Stimulated activated CD4-positive, alpha-beta T cell treated with anti-CD3 and anti-CD28 coated beads, Interleukin-1b, Interleukin-23, amount 100 ng/mL, for 48 hours (primary cell): Measurements from ENCODE around the gene SMYD2.

Source experiments
- DNase-seq: peaks from one replicate; pipeline ENCODE4 v3.0.0-alpha.2; 2020

SMYD2 gene

GRCh38 chr1:214303141-214303930 lies 22.4 kb downstream of the SMYD2 start:
- DNase-seq, result no peak

GRCh38 chr1:214305164-214305751 lies 24.3 kb downstream of the SMYD2 start:
- DNase-seq, result no peak

GRCh38 chr1:214306269-214306668 lies 25.3 kb downstream of the SMYD2 start:
- no peak for DNase-seq

GRCh38 chr1:214310010-214310409 lies 29.1 kb downstream of the SMYD2 start:
- DNase-seq, result no peak

GRCh38 chr1:214310777-214311690 lies 30.1 kb downstream of the SMYD2 start:
- no peak for DNase-seq

GRCh38 chr1:214312530-214313051 lies 31.6 kb downstream of the SMYD2 start:
- DNase-seq, result no peak

- no peak for DNase-seq
These were observed 33.4 kb downstream of the SMYD2 start for GRCh38 chr1:214314178-214314843.

- no peak for DNase-seq
These were observed 35.6 kb downstream of the SMYD2 start for GRCh38 chr1:214316593-214316992.

- no peak for DNase-seq
These were observed 36.3 kb downstream of the SMYD2 start for GRCh38 chr1:214317300-214317699.

GRCh38 chr1:214317734-214318133 lies 36.8 kb downstream of the SMYD2 start:
- no peak for DNase-seq

- DNase-seq, result no peak
These were observed 37.4 kb downstream of the SMYD2 start for GRCh38 chr1:214318356-214318755.

- no peak for DNase-seq
These were observed 38.2 kb downstream of the SMYD2 start for GRCh38 chr1:214318956-214319736.

GRCh38 chr1:214319938-214320337 lies 39.0 kb downstream of the SMYD2 start:
- DNase-seq, result no peak

- no peak for DNase-seq
These were observed 40.9 kb downstream of the SMYD2 start for GRCh38 chr1:214321705-214322453.

GRCh38 chr1:214324896-214325800 lies 44.2 kb downstream of the SMYD2 start:
- no peak for DNase-seq

- no peak for DNase-seq
These were observed 45.4 kb downstream of the SMYD2 start for GRCh38 chr1:214326406-214326805.

GRCh38 chr1:214327514-214327913 lies 46.6 kb downstream of the SMYD2 start:
- DNase-seq, result no peak

- DNase-seq, result peak; percentile 80
These were observed 48.0 kb downstream of the SMYD2 start for GRCh38 chr1:214328770-214329469.

- DNase-seq, result no peak
These were observed 48.7 kb downstream of the SMYD2 start for GRCh38 chr1:214329470-214330220.
